NT2/D1 (cell line): ENCODE measurements around the gene RASA4B.
"Not testable (repeated sequence)": the region's sequence is repeated elsewhere in the genome, so short reads cannot be mapped to it uniquely, and the experiment has no call there.

Source experiments
- DNase-seq: peaks from one replicate; pipeline ENCODE4 v3.0.0-alpha.2; 2011; ENCODE audit warnings: low read depth, low spot score
- H3K27me3 ChIP-seq: 2 replicates; pipeline ENCODE4 v1.6.0; 2011; ENCODE audit warnings: mild to moderate bottlenecking; ENCODE audit not compliant: insufficient read length, insufficient read depth
- H3K36me3 ChIP-seq: 2 replicates; pipeline ENCODE4 v1.6.1; 2011; ENCODE audit warnings: mild to moderate bottlenecking, low read length, mixed read lengths; ENCODE audit not compliant: insufficient read depth, insufficient read length
- H3K4me1 ChIP-seq: 2 replicates; pipeline ENCODE4 v1.5.1; 2011; ENCODE audit not compliant: insufficient read depth, insufficient read length
- H3K4me3 ChIP-seq: 2 replicates; pipeline ENCODE4 v1.5.1; 2011; ENCODE audit warnings: low read depth; ENCODE audit not compliant: insufficient read length
- H3K9ac ChIP-seq: 2 replicates; pipeline ENCODE4 v1.6.0; 2011; ENCODE audit warnings: low read depth; ENCODE audit not compliant: insufficient read length
- H3K9me3 ChIP-seq: 2 replicates; pipeline ENCODE4 v1.5.1; 2011; ENCODE audit warnings: mild to moderate bottlenecking, low read length; ENCODE audit not compliant: insufficient read depth

RASA4B gene

GRCh38 chr7:102517550-102518147, at the start of gene RASA4B:
Gene RASA4B (minus strand): TSS chr7:102517777. CDS start chr7:102517710, 67 bp downstream.
- H3K27me3 ChIP-seq, H3K4me1 ChIP-seq, H3K4me3 ChIP-seq, H3K9me3 ChIP-seq, H3K36me3 ChIP-seq, H3K9ac ChIP-seq, DNase-seq: not testable (repeated sequence)

- not testable (repeated sequence) for H3K9ac ChIP-seq, H3K9me3 ChIP-seq, H3K4me3 ChIP-seq, H3K36me3 ChIP-seq, H3K27me3 ChIP-seq, DNase-seq, H3K4me1 ChIP-seq
These were observed 33.3 kb upstream of the RASA4B start, which contains the start of gene SPDYE2 for GRCh38 chr7:102550808-102551422. Gene SPDYE2 (plus strand): TSS chr7:102551226. CDS start chr7:102553256, 2,030 bp downstream.

GRCh38 chr7:102546353-102546752, 28.8 kb upstream of the RASA4B start:
- not testable (repeated sequence) for H3K4me1 ChIP-seq, H3K27me3 ChIP-seq, H3K9me3 ChIP-seq, DNase-seq, H3K4me3 ChIP-seq, H3K36me3 ChIP-seq, H3K9ac ChIP-seq

- not testable (repeated sequence) for H3K4me3 ChIP-seq, H3K36me3 ChIP-seq, H3K4me1 ChIP-seq, H3K9ac ChIP-seq, H3K9me3 ChIP-seq, DNase-seq, H3K27me3 ChIP-seq
These were observed 27.7 kb upstream of the RASA4B start for GRCh38 chr7:102545288-102545687.

- H3K4me1 ChIP-seq, H3K27me3 ChIP-seq, H3K9me3 ChIP-seq, H3K36me3 ChIP-seq, H3K9ac ChIP-seq, H3K4me3 ChIP-seq, DNase-seq: not testable (repeated sequence)
These were observed 26.8 kb upstream of the RASA4B start for GRCh38 chr7:102544372-102544771.

GRCh38 chr7:102543596-102543995, 26.0 kb upstream of the RASA4B start, which contains the start of gene UPK3BL2:
Gene UPK3BL2 (minus strand): TSS chr7:102543696. CDS start chr7:102543636, 60 bp downstream.
- not testable (repeated sequence) for H3K9me3 ChIP-seq, H3K4me1 ChIP-seq, H3K4me3 ChIP-seq, H3K9ac ChIP-seq, DNase-seq, H3K36me3 ChIP-seq, H3K27me3 ChIP-seq

- H3K27me3 ChIP-seq, DNase-seq, H3K36me3 ChIP-seq, H3K4me3 ChIP-seq, H3K4me1 ChIP-seq, H3K9me3 ChIP-seq, H3K9ac ChIP-seq: not testable (repeated sequence)
These were observed 25.2 kb upstream of the RASA4B start for GRCh38 chr7:102542771-102543170.

- not testable (repeated sequence) for H3K9me3 ChIP-seq, H3K4me3 ChIP-seq, H3K4me1 ChIP-seq, H3K36me3 ChIP-seq, H3K9ac ChIP-seq, H3K27me3 ChIP-seq, DNase-seq
These were observed 24.5 kb upstream of the RASA4B start for GRCh38 chr7:102542083-102542482.

GRCh38 chr7:102540604-102541003, 23.0 kb upstream of the RASA4B start:
- not testable (repeated sequence) for H3K27me3 ChIP-seq, H3K9me3 ChIP-seq, H3K36me3 ChIP-seq, H3K9ac ChIP-seq, DNase-seq, H3K4me3 ChIP-seq, H3K4me1 ChIP-seq

GRCh38 chr7:102535062-102535615, 17.6 kb upstream of the RASA4B start:
- not testable (repeated sequence) for H3K36me3 ChIP-seq

GRCh38 chr7:102532127-102532526, 14.6 kb upstream of the RASA4B start:
- H3K27me3 ChIP-seq, H3K9me3 ChIP-seq, H3K4me3 ChIP-seq, H3K9ac ChIP-seq, DNase-seq, H3K36me3 ChIP-seq, H3K4me1 ChIP-seq: not testable (repeated sequence)

More at GRCh38 chr7:102535062-102535615, 17.6 kb upstream of the RASA4B start:
- not testable (repeated sequence) for H3K9me3 ChIP-seq, H3K4me3 ChIP-seq, DNase-seq, H3K27me3 ChIP-seq, H3K4me1 ChIP-seq, H3K9ac ChIP-seq

GRCh38 chr7:102531583-102531982, 14.0 kb upstream of the RASA4B start:
- H3K36me3 ChIP-seq, H3K4me1 ChIP-seq, DNase-seq: not testable (repeated sequence)

More at GRCh38 chr7:102531583-102531982, 14.0 kb upstream of the RASA4B start:
- H3K9me3 ChIP-seq, H3K9ac ChIP-seq, H3K4me3 ChIP-seq, H3K27me3 ChIP-seq: not testable (repeated sequence)
